HepG2 (cell line): ENCODE data around the gene NACC2. TPM values are rescaled to one million over a fixed set of nuclear protein-coding genes. Genes with fewer than 3 reads are reported as not detected.

Experiments used
- CC2D1A ChIP-seq: sonication (generic); formaldehyde crosslinking; IDR thresholded peaks from 2 replicates; pipeline ENCODE4 v1.8.1; 2023; ENCODE audit warnings: mild to moderate bottlenecking, missing genetic modification reagents
- CERS6 ChIP-seq: sonication (generic); formaldehyde crosslinking; IDR thresholded peaks from 2 replicates; pipeline ENCODE4 v1.5.0; 2020; ENCODE audit warnings: missing genetic modification reagents
- CREB3 ChIP-seq: sonication (generic); formaldehyde crosslinking; IDR thresholded peaks from 2 replicates; pipeline ENCODE4 v1.5.0; 2020; ENCODE audit warnings: missing genetic modification reagents
- MTF2 ChIP-seq: sonication (generic); formaldehyde crosslinking; IDR thresholded peaks from 2 replicates; pipeline ENCODE4 v1.5.0; 2020; ENCODE audit warnings: missing genetic modification reagents, borderline replicate concordance
- NPAS2 ChIP-seq: sonication (generic); formaldehyde crosslinking; IDR thresholded peaks from 2 replicates; pipeline ENCODE4 v1.8.0; 2022; ENCODE audit warnings: mild to moderate bottlenecking, missing genetic modification reagents, borderline replicate concordance
- NR2C2 ChIP-seq: sonication (generic); formaldehyde crosslinking; IDR thresholded peaks from 2 replicates; pipeline ENCODE4 v1.4.0; 2020; ENCODE audit warnings: missing genetic modification reagents, mild to moderate bottlenecking, moderate library complexity, borderline replicate concordance
- RAD21 ChIP-seq: fragments of 450-650 bp; formaldehyde crosslinking; IDR thresholded peaks from 2 replicates; pipeline ENCODE4 v1.5.0; 2020; ENCODE audit warnings: mild to moderate bottlenecking
- RBAK ChIP-seq: sonication (generic); formaldehyde crosslinking; IDR thresholded peaks from 2 replicates; pipeline ENCODE4 v1.5.1; 2020; ENCODE audit warnings: mild to moderate bottlenecking, missing genetic modification reagents
- SAP130 ChIP-seq: IDR thresholded peaks from 2 replicates; pipeline ENCODE4 v1.6.1; 2016; ENCODE audit warnings: low read depth
- TIGD3 ChIP-seq: sonication (generic); formaldehyde crosslinking; IDR thresholded peaks from 2 replicates; pipeline ENCODE4 v1.5.1; 2020; ENCODE audit warnings: mild to moderate bottlenecking, missing genetic modification reagents, borderline replicate concordance
- ZBTB21 ChIP-seq: sonication (generic); formaldehyde crosslinking; IDR thresholded peaks from 2 replicates; pipeline ENCODE4 v1.4.0; 2020; ENCODE audit warnings: missing genetic modification reagents
- ZBTB38 ChIP-seq: sonication (generic); formaldehyde crosslinking; IDR thresholded peaks from 2 replicates; pipeline ENCODE4 v1.5.1; 2020; ENCODE audit warnings: mild to moderate bottlenecking, missing genetic modification reagents
- ZFP62 ChIP-seq: sonication (generic); formaldehyde crosslinking; IDR thresholded peaks from 2 replicates; pipeline ENCODE4 v1.4.0; 2020; ENCODE audit warnings: missing genetic modification reagents
- ZNF607 ChIP-seq: sonication (generic); formaldehyde crosslinking; IDR thresholded peaks from 2 replicates; pipeline ENCODE4 v1.5.1; 2020; ENCODE audit warnings: missing genetic modification reagents, mild to moderate bottlenecking, borderline replicate concordance
- ZNF691 ChIP-seq: sonication (generic); formaldehyde crosslinking; IDR thresholded peaks from 2 replicates; pipeline ENCODE4 v1.4.0; 2020; ENCODE audit warnings: missing genetic modification reagents, low read depth, mild to moderate bottlenecking, borderline replicate concordance
- ZNF766 ChIP-seq: sonication (generic); formaldehyde crosslinking; IDR thresholded peaks from 2 replicates; pipeline ENCODE4 v1.5.0; 2020; ENCODE audit warnings: missing genetic modification reagents, borderline replicate concordance
- ZNF780A ChIP-seq: sonication (generic); formaldehyde crosslinking; IDR thresholded peaks from 2 replicates; pipeline ENCODE4 v1.8.0; 2022; ENCODE audit warnings: mild to moderate bottlenecking, missing genetic modification reagents, moderate library complexity
- polyA plus RNA-seq, 8 experiments: library from polyadenylated mRNA; depleted of rRNA in 3 of 8; stranded (reverse) in 7 of 8; unstranded in 1 of 8; fragments of >200 nt; fragmentation: Illumina TruSeq in 4 of 8; extraction: Trizol in 4 of 8; gene quantifications; 2 replicates each; pipeline versions ENCODE4 v1.2.1 to v1.2.3, GENCODE V29; 2011 to 2016; ENCODE audit warnings: low read depth in 4 of 8, missing spikeins in 1 of 8, mixed read lengths in 1 of 8; ENCODE audit not compliant: insufficient read depth in 1 of 8
- total RNA-seq, 5 experiments: library from RNA; depleted of rRNA; stranded (reverse); fragments of >200 nt; fragmentation: Illumina TruSeq; extraction: Trizol; gene quantifications; 2 replicates each; pipeline ENCODE4 v1.2.3, GENCODE V29; 2016; ENCODE audit warnings: low read depth in 1 of 5
- TF ChIP-seq, protein P1 (sequence below): sonication (generic); formaldehyde crosslinking; IDR thresholded peaks from 2 replicates; pipeline ENCODE4 v1.4.0; 2020; ENCODE audit warnings: missing genetic modification reagents, borderline replicate concordance
- TF ChIP-seq, protein P2 (sequence below), 2 experiments: sonication (generic) in 1 of 2; formaldehyde crosslinking in 1 of 2; IDR thresholded peaks; 2 replicates each; pipeline versions ENCODE4 v1.4.0 to v1.6.1; 2018 to 2020; ENCODE audit warnings: missing genetic modification reagents in 2 of 2, borderline replicate concordance in 1 of 2, low read depth in 1 of 2, mild to moderate bottlenecking in 1 of 2, missing biosample characterization in 1 of 2

The NACC2 gene
- total and polyA plus RNA-seq, 2 of the 13 experiments (the other 11 are each of a cell fraction or from before 2014, with no cell fraction given): 5.9 to 12.3 TPM

DNA sequence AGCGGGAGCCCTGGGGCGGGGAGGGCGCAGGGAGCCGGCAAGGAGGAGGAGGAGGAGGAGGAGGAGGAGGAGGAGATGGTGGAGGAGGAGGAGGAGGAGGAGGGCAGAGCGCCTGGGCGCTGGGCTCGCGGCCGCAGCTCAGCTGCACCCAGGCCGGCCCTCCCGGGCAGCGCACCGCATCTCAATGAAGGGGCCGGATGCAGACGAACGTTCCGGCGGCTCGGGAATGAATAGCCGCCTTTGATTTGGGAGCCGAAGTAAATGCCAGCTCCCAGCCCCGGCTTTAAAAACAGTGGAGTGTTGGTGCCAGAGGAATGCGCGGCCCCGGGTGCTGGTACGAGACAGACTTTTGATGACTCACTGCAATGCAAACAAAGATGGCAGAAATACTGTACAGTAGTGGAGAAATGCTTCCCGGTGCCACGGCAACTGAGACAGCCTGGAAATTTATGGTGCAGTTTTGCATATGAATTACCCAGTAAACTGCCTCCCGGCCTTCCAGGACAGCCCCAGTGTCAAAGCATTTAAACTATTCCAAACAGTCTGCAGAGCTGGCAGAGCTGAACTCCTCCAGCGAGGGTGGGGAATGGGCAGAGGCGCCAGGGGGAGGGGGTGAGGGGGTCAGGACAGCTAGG lies 43.1 kb downstream of the NACC2 start (continued):
- TF ChIP-seq, protein P1, sequence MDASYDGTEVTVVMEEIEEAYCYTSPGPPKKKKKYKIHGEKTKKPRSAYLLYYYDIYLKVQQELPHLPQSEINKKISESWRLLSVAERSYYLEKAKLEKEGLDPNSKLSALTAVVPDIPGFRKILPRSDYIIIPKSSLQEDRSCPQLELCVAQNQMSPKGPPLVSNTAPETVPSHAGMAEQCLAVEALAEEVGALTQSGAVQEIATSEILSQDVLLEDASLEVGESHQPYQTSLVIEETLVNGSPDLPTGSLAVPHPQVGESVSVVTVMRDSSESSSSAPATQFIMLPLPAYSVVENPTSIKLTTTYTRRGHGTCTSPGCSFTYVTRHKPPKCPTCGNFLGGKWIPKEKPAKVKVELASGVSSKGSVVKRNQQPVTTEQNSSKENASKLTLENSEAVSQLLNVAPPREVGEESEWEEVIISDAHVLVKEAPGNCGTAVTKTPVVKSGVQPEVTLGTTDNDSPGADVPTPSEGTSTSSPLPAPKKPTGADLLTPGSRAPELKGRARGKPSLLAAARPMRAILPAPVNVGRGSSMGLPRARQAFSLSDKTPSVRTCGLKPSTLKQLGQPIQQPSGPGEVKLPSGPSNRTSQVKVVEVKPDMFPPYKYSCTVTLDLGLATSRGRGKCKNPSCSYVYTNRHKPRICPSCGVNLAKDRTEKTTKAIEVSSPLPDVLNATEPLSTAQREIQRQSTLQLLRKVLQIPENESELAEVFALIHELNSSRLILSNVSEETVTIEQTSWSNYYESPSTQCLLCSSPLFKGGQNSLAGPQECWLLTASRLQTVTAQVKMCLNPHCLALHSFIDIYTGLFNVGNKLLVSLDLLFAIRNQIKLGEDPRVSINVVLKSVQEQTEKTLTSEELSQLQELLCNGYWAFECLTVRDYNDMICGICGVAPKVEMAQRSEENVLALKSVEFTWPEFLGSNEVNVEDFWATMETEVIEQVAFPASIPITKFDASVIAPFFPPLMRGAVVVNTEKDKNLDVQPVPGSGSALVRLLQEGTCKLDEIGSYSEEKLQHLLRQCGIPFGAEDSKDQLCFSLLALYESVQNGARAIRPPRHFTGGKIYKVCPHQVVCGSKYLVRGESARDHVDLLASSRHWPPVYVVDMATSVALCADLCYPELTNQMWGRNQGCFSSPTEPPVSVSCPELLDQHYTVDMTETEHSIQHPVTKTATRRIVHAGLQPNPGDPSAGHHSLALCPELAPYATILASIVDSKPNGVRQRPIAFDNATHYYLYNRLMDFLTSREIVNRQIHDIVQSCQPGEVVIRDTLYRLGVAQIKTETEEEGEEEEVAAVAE (CRISPR knock-in tag): no peak
- TF ChIP-seq ZNF780A (CRISPR knock-in tag) (no peak), ZNF607 (CRISPR knock-in tag) (no peak), ZBTB21 (no peak), NR2C2 (peak; percentile 41; the same call in 1 of the 2 replicates), NPAS2 (CRISPR knock-in tag) (no peak), CERS6 (CRISPR knock-in tag) (no peak), CC2D1A (CRISPR knock-in tag) (no peak), ZBTB38 (CRISPR knock-in tag) (no peak), RAD21 (CRISPR knock-in tag) (no peak), ZFP62 (CRISPR knock-in tag) (no peak), TIGD3 (CRISPR knock-in tag) (no peak), CREB3 (CRISPR knock-in tag) (no peak), ZNF766 (CRISPR knock-in tag) (no peak), RBAK (no peak), MTF2 (CRISPR knock-in tag) (no peak), SAP130 (CRISPR knock-in tag) (peak; percentile 86), ZNF691 (no peak)
- TF ChIP-seq, protein P2, sequence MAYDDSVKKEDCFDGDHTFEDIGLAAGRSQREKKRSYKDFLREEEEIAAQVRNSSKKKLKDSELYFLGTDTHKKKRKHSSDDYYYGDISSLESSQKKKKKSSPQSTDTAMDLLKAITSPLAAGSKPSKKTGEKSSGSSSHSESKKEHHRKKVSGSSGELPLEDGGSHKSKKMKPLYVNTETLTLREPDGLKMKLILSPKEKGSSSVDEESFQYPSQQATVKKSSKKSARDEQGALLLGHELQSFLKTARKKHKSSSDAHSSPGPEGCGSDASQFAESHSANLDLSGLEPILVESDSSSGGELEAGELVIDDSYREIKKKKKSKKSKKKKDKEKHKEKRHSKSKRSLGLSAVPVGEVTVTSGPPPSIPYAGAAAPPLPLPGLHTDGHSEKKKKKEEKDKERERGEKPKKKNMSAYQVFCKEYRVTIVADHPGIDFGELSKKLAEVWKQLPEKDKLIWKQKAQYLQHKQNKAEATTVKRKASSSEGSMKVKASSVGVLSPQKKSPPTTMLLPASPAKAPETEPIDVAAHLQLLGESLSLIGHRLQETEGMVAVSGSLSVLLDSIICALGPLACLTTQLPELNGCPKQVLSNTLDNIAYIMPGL (CRISPR knock-in tag; IDR thresholded peaks at IDR 0.05; ENCODE audit: borderline replicate concordance in 1 of 2, low read depth in 1 of 2): peak in 1 of 2 experiments; percentile 31; a peak in 2 of 4 replicates
